ENCODE data around the gene FMC1. TPM values are rescaled to one million over a fixed set of nuclear protein-coding genes. Genes with fewer than 3 reads are reported as not detected.

FMC1 gene
- total RNA-seq, 1 experiment from 2014 or later, result 24.7 TPM

GRCh38 chr7:139358541-139359365 is 17.6 kb downstream of the FMC1 start:
- no peak for DNase-seq
- no peaks in the 10 kb centered on the region for H3K36me3 ChIP-seq (replicated peaks; ENCODE audit: control insufficient read depth, insufficient read depth, low read length)
- H3K27me3 ChIP-seq (ENCODE audit: control insufficient read depth, insufficient read depth, low read length), result no peaks in the 10 kb centered on the region
- peak overlapping the region; percentile 99 for H3K4me3 ChIP-seq (ENCODE audit: insufficient read depth, low read depth, low read length)

- H3K27me3 ChIP-seq (ENCODE audit: control insufficient read depth, insufficient read depth, low read length), result no peaks in the 10 kb centered on the region
- peak; percentile 95 for DNase-seq
- H3K36me3 ChIP-seq (replicated peaks; ENCODE audit: control insufficient read depth, insufficient read depth, low read length), result no peaks in the 10 kb centered on the region
- H3K4me3 ChIP-seq (ENCODE audit: insufficient read depth, low read depth, low read length), result peak within 1 kb of the TSS; percentile 99
Observed at GRCh38 chr7:139359366-139360209, 18.5 kb downstream of the FMC1 start, which contains the start of gene LUC7L2. TSS of gene LUC7L2 (plus strand) at chr7:139359894. CDS start at chr7:139360262, 368 bp downstream.

- peak overlapping the region; percentile 99 for H3K4me3 ChIP-seq (ENCODE audit: insufficient read depth, low read depth, low read length)
- DNase-seq, result peak; percentile 98
- H3K27me3 ChIP-seq (ENCODE audit: control insufficient read depth, insufficient read depth, low read length), result no peaks in the 10 kb centered on the region
- H3K36me3 ChIP-seq (replicated peaks; ENCODE audit: control insufficient read depth, insufficient read depth, low read length), result no peaks in the 10 kb centered on the region
Observed at GRCh38 chr7:139360210-139360947, 19.2 kb downstream of the FMC1 start.

- Histone ChIP-seq H3K4me3 (ENCODE audit: insufficient read depth, low read depth, low read length) (peak overlapping the region; percentile 99), H3K27me3 (ENCODE audit: control insufficient read depth, insufficient read depth, low read length) (no peaks in the 10 kb centered on the region), H3K36me3 (replicated peaks; ENCODE audit: control insufficient read depth, insufficient read depth, low read length) (no peaks in the 10 kb centered on the region)
- no peak for DNase-seq
Observed at GRCh38 chr7:139360948-139361307, 19.8 kb downstream of the FMC1 start.

- Histone ChIP-seq H3K4me3 (ENCODE audit: insufficient read depth, low read depth, low read length) (peak overlapping the region; percentile 99), H3K36me3 (replicated peaks; ENCODE audit: control insufficient read depth, insufficient read depth, low read length) (no peaks in the 10 kb centered on the region), H3K27me3 (ENCODE audit: control insufficient read depth, insufficient read depth, low read length) (no peaks in the 10 kb centered on the region)
- no peak for DNase-seq
Observed at GRCh38 chr7:139361523-139361922, 20.4 kb downstream of the FMC1 start.

GRCh38 chr7:139362302-139362701 is 21.2 kb downstream of the FMC1 start:
- no peak overlapping the region for H3K4me3 ChIP-seq (ENCODE audit: insufficient read depth, low read depth, low read length)
- H3K36me3 ChIP-seq (replicated peaks; ENCODE audit: control insufficient read depth, insufficient read depth, low read length), result no peaks in the 10 kb centered on the region
- H3K27me3 ChIP-seq (ENCODE audit: control insufficient read depth, insufficient read depth, low read length), result no peaks in the 10 kb centered on the region
- DNase-seq, result peak; percentile 46

GRCh38 chr7:139362981-139363380 is 21.8 kb downstream of the FMC1 start:
- no peaks in the 10 kb centered on the region for H3K27me3 ChIP-seq (ENCODE audit: control insufficient read depth, insufficient read depth, low read length)
- no peaks in the 10 kb centered on the region for H3K36me3 ChIP-seq (replicated peaks; ENCODE audit: control insufficient read depth, insufficient read depth, low read length)
- DNase-seq, result no peak
- no peak overlapping the region for H3K4me3 ChIP-seq (ENCODE audit: insufficient read depth, low read depth, low read length)

- H3K36me3 ChIP-seq (replicated peaks; ENCODE audit: control insufficient read depth, insufficient read depth, low read length), result no peaks in the 10 kb centered on the region
- H3K27me3 ChIP-seq (ENCODE audit: control insufficient read depth, insufficient read depth, low read length), result no peaks in the 10 kb centered on the region
- no peak overlapping the region for H3K4me3 ChIP-seq (ENCODE audit: insufficient read depth, low read depth, low read length)
- no peak for DNase-seq
Observed at GRCh38 chr7:139365336-139365735, 24.2 kb downstream of the FMC1 start.

- H3K27me3 ChIP-seq (ENCODE audit: control insufficient read depth, insufficient read depth, low read length), result no peaks in the 10 kb centered on the region
- H3K36me3 ChIP-seq (replicated peaks; ENCODE audit: control insufficient read depth, insufficient read depth, low read length), result no peaks in the 10 kb centered on the region
- no peak for DNase-seq
- H3K4me3 ChIP-seq (ENCODE audit: insufficient read depth, low read depth, low read length), result no peak overlapping the region
Observed at GRCh38 chr7:139366400-139366799, 25.3 kb downstream of the FMC1 start.

- no peaks in the 10 kb centered on the region for H3K27me3 ChIP-seq (ENCODE audit: control insufficient read depth, insufficient read depth, low read length)
- DNase-seq, result no peak
- no peaks in the 10 kb centered on the region for H3K36me3 ChIP-seq (replicated peaks; ENCODE audit: control insufficient read depth, insufficient read depth, low read length)
- H3K4me3 ChIP-seq (ENCODE audit: insufficient read depth, low read depth, low read length), result no peak overlapping the region
Observed at GRCh38 chr7:139367438-139368155, 26.5 kb downstream of the FMC1 start.

GRCh38 chr7:139370301-139370942 is 29.3 kb downstream of the FMC1 start:
- peaks cover 2% of the 10 kb centered on the region for H3K36me3 ChIP-seq (replicated peaks; ENCODE audit: control insufficient read depth, insufficient read depth, low read length)
- H3K4me3 ChIP-seq (ENCODE audit: insufficient read depth, low read depth, low read length), result no peak overlapping the region
- DNase-seq, result no peak
- no peaks in the 10 kb centered on the region for H3K27me3 ChIP-seq (ENCODE audit: control insufficient read depth, insufficient read depth, low read length)

- H3K27me3 ChIP-seq (ENCODE audit: control insufficient read depth, insufficient read depth, low read length), result no peaks in the 10 kb centered on the region
- no peak for DNase-seq
- peaks cover 5% of the 10 kb centered on the region for H3K36me3 ChIP-seq (replicated peaks; ENCODE audit: control insufficient read depth, insufficient read depth, low read length)
- no peak overlapping the region for H3K4me3 ChIP-seq (ENCODE audit: insufficient read depth, low read depth, low read length)
Observed at GRCh38 chr7:139370943-139371313, 29.8 kb downstream of the FMC1 start.

- peaks cover 11% of the 10 kb centered on the region for H3K36me3 ChIP-seq (replicated peaks; ENCODE audit: control insufficient read depth, insufficient read depth, low read length)
- no peak overlapping the region for H3K4me3 ChIP-seq (ENCODE audit: insufficient read depth, low read depth, low read length)
- no peaks in the 10 kb centered on the region for H3K27me3 ChIP-seq (ENCODE audit: control insufficient read depth, insufficient read depth, low read length)
- no peak for DNase-seq
Observed at GRCh38 chr7:139374246-139374645, 33.1 kb downstream of the FMC1 start.

GRCh38 chr7:139382439-139382838 is 41.3 kb downstream of the FMC1 start:
- no peaks in the 10 kb centered on the region for H3K27me3 ChIP-seq (ENCODE audit: control insufficient read depth, insufficient read depth, low read length)
- peaks cover 3% of the 10 kb centered on the region for H3K36me3 ChIP-seq (replicated peaks; ENCODE audit: control insufficient read depth, insufficient read depth, low read length)
- no peak overlapping the region for H3K4me3 ChIP-seq (ENCODE audit: insufficient read depth, low read depth, low read length)
- DNase-seq, result no peak
